Stimulated activated CD8-positive, alpha-beta memory T cell treated with anti-CD3 and anti-CD28 coated beads, Interleukin-4, amount 100 ng/mL, for 48 hours (primary cell): ENCODE data around the gene BORCS8.

ENCODE experiments used
- DNase-seq: peaks from one replicate; pipeline ENCODE4 v3.0.0-alpha.2; 2020

Gene BORCS8

DNA sequence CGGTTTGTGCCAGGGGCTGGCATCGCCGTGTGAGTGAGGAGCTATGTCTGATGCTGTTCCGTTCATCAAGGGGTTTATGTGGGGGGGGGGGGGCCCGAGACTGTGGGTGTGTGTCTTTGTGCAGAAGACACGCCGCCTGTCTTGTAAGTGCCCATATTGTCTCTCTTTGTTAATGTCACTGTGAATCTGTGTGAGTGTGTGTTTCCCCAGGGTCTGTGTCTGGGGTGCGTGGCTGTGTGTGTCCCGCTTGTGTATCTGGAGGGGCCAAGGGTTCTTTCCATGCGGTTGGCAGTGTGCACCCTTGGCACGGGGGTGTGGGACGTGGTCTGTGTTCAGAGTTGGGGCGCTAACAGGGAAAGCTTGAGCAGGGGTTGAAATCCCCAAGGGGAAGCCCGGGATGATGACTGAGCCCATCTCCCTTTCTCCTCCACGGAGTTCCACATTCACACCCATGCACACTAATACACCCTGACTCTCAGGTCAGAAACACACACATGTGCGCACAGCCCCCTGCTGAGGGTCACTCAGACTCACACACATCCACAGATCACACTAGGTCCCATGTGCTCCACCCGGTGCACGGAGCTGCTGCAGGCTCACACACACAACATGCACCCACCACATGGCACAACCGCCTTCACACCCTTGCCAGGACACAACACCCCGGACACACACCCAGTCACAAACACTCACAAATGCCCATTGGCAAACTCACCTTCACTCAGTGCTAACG is 21.6 kb upstream of the BORCS8 start:
- no peak for DNase-seq

DNA sequence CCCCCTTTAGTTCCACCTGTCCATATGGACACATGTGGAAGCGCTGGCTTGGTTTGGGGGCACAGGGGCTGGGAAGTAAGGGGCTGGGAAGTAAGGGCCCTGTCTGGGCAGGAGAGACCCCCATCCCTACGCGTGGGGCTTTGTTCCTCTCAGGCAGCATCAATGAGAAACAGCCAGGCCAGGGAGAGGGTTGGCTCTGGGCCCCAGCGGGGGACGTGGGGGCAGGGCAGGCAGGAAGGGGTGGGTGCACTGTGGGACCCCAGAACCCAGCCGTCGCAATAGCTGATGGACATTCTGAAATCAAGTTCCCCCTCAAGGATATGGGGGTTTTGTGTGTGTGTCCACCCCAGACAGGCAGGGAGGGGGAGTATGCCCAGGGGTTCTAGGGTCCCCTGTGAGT is 21.0 kb upstream of the BORCS8 start:
- DNase-seq, result no peak

DNA sequence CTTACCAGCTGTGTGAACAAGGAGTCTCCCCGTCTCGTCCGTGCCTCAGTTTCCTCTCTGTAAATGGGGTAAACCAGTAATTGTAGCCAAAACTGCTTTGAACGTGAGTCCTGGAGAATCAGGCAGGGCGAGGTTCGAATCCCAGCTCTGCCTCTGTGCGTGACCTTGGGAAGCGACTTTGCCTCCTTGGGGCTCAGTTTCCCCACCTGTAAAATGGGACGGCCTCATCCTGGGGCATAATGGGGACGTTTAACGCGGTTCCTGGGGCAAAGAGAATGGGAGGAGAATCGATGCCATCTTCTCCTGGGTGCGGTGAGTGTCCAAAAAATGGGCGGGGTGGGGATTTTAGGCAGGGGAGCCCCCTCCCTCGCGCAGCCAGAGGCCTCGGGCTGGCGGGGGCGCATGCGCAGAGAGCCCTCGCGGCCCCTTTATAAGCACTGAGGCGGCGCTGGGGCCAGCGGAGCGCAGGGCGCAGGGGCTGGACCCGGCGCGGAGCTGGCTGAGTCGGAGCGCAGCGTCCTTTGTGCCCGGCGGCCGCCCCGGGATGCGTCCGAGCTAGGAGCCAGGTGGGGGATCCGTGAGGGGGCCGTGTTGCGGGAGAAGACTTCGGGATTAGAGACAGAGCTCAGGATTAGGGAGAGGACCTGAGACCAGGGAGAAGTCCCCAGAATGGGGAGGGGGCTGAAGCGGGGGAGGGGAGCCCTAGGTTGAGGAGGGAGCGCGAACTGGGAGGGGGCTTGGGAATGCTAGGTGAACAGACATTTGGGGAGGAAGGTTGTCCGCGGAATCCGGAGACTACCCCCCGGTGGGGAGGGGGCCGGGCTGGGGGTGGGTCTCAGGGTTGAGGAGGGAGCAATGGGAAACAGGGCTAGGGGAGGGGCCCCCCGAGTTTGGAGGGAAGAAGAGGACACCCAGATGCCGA is 19.8 kb upstream of the BORCS8 start, which contains the start of gene NCAN:
TSS of gene NCAN (plus strand) at position 460 of the 922 bp plus-strand sequence. CDS start 4,996 bp downstream, outside the sequence.
- no peak for DNase-seq

DNA sequence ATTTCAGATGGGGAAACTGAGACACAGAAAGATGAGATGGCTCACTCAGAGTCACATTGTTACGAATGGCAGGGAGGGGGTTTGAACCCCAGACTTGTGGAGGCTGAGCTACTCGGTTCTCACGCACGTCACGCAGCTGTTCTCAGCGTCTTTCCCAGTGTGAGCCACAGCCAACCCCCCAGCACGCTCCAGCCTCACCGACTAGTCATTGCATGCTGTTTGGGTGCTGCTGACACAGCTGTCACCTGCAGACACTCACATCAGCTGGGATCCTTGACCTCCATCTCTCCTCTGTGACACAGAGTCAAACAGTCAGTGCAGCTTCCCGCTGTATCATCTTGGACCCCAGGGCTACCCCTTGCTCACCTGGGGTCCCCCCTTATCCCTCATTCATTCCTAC is 17.4 kb upstream of the BORCS8 start:
- DNase-seq, result no peak

DNA sequence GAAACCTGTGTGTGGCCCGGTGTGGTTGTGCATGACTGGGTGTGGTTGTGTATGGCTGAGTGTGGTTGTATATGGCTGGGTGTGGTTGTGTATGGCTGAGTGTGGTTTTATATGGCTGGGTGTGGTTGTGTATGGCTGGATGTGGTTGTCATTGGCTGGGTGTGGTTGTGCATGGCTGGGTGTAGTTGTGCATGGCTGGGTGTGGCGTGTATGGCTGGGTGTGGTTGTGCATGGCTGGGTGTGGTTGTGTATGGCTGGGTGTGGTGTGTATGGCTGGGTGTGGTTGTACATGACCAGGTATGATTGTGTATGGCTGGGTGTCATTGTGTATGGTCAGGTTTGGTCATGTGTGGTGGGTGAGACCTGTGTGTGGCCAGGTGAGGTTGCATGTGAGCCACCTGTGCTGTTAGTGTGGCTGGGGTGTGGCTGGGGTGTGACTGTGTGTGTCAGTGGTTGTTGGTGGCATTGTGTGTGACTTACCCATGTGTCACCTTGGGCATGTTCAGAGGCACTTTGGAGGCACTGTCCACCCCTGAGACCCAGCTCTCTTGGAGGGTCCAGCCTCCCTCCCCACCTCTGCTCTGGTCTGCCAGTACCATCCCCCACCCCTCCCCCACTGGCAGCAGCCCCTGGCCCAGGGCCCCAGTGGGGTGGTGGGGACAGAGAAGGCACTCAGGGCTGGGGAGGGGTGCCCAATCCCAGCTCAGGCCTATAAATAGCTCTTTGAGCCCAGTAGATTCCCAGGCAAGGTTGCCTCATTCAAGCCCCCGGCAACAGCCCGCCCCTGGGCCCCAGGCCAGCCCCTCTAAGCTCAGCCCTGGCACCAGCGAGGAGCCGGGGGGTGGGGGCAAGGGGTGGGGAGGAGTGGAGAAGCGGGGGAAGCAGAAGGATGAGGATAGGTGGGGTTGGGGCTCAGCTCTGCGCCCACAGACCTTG is 16.0 kb upstream of the BORCS8 start:
- no peak for DNase-seq

DNA sequence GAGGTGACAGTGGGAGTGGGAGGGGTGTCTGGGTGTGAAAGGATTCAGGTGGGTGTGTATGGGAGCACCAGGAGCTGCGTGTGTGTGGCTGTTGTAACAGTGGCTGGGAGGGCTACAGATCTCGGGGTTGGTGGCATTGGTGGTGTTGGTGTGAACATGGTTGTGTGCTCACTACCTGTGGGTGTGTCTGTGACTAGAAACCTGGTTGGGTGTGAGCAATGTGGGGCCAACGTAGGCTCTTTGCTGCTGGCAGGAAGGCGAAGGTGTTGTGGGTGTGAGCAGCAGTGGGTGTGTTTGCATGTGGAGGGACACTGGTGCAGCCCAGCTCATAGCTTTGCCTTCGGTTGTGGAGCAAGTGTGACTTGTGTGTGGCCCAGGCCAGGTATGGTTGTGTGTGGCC is 15.0 kb upstream of the BORCS8 start:
- no peak for DNase-seq

DNA sequence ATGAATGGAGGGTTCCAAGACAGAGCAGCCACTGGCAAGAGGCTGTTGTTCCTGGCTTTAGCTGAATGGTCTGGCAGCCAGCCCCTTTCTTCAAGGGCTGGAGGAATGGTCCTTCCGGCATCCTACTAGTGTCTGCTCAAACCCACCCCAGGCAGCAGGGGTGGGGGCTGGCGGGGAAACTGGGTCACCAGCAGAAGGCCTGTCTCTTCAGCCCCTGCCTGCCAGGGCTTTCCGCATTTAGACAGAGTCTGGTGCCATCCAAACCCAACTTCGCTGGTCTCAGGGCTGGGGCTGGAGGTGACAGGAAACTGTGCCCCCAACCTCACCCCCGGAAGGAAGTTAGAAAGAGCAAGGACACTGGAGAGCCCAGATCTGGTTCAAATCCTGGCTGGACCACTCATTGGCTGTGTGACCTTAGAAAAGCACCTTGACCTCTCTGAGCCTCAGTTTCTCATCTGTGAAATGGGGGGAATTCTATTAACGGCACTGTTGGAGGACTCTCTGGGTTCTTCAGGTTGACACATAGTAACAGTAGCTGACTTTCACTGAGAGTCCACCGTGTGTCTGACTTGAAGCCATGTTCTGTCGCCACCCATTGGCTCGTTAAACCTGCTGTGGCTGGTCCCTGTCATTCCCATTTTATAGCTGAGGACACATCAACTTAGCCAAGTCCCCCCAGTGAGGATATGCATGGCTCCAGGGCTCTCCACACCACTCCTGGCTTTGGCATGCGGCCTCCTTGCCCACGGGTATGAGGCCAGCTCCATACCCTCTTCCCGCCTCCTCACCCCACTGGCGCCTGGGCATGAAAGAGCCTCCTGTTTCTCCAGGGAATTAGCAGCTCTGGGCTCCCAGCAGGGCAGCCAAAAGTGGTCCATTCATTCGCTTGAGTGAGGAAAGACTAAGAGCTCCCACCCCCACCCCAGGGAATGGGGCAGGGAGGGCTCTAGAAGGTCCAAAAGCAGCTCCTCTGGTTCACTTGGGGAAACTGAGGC is 13.8 kb upstream of the BORCS8 start:
- no peak for DNase-seq

DNA sequence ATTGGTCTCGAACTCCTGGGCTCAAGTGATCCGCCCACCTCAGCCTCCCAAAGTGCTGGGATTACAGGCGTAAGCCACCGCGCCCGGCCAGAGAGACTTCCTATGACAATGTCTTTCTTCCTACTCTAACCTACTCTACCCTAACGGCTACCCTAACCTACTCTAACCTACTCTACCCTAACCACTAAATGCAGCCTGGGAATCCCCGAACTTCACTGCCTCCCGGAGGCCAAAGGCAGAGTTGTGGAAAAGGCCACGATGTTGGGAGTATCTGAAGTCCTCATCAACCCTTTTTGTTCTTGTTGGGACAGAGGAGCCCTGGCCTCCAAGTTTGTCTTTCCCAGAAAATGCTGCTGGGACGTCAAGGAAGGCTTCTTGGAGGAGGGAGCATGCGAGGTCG is 12.2 kb upstream of the BORCS8 start:
- no peak for DNase-seq

DNA sequence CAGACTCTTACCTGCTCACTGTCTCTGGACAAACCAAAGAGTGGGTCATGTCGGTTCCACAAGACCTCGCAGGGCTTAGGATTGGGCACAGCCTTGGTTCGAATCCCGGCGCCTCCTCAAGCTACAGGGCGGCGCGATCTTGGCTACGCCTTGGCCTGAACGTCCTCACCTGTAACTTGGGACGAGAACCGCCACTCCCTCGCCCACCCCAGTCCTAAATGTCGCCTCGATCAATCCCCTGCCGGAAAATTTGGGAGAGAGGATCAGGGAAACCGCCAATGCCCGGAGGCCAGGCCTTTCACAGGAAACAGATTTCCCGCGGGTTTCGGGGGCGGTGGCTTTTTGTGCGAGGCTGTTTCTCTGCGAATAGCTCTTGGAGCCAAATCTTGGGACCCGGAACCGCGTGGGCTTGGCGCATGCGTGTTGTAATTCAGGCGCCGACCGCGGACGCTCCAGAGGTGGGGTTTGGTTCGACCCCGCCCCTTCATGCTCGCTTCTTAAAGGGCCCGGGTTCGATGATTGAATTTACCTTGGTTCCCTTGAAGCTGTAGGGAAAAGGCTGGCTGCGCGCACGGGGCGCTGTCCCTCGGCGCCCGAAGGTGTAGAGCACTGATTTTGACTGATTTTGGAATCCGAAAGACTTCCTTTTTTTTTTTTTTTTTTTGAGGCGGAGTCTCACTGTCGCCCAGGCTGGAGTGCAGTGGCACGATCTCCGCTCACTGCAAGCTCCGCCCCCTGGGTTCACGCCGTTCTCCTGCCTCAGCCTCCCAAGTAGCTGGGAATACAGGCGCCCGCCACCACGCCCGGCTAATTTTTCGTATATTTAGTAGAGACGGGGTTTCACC is 11.3 kb upstream of the BORCS8 start, which contains the start of gene NR2C2AP:
TSS of gene NR2C2AP (minus strand) at position 403 of the 845 bp plus-strand sequence. CDS start at position 49, 354 bp downstream.
- DNase-seq, result peak; percentile 96

DNA sequence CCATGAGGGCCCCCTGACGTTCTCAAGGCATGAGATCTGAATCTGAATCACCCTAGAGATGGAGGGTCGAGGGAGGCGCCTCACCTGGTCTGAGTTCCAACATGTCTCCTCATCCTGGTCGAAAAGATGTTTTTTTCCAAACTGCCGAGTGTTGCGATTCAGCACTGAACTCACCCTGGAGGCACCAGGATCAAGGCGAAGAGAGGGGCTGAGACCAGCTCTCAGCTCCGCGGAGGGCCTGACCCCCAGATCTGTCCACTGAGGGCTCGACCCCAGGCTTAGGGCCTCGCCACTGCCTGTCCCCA is 10.7 kb upstream of the BORCS8 start:
- no peak for DNase-seq

DNA sequence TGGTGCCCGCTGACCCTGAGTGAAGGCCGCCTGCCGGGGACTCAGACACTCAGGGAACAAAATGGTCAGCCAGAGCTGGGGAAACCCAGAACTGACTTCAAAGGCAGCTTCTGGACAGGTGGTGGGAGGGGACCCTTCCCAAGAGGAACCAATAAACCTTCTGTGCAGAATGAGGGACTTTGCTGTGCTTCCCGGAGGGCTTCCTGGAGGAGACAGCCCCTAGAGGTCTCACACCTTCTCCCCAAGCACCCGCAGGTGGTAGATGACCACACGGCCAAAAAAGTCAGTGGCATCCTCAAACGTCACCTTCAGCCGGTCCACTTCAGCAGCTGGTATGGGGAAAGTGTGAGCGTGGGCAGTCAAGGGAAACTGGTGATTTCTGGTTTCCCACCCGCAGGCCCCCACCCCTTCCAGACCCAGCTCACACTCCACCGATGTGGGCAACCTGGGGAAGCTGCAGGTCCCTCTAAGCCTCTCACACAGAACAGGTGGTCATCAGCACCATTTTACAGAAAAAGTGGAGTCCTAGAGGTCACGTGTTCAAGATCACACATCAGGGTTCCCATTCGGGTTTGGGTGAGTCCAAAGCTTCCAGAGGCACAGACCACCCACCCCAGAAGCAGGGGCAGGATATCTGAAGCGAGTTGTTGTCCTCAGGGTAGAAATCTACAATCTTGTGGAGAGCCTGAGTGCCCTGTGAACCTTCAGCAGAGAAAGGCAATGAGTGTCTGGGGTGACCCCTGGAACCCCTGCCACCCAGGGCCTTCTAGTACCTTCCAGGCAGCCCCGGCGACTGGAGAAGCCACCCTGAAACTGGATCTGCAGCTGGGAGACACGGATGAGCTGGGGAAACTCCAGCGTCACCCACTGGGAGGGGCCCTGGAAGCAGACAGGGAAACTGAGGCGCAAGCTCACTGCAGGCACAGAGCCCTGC is 10.0 kb upstream of the BORCS8 start:
- no peak for DNase-seq

DNA sequence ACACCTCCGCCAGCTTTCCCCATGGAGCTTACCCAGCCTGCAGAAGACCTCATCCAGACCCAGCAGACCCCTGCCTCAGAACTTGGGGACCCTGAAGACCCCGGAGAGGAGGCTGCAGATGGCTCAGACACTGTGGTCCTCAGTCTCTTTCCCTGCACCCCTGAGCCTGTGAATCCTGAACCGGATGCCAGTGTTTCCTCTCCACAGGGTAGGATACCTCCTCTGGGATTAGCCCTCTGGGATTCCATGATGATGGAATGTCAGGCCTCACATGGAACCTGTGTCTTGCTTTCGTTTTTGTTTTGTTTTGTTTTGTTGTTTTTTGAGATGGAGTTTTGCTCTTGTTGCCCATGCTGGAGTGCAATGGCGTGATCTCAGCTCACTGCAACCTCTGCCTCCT is 2.0 kb upstream of the BORCS8 start:
- no peak for DNase-seq

DNA sequence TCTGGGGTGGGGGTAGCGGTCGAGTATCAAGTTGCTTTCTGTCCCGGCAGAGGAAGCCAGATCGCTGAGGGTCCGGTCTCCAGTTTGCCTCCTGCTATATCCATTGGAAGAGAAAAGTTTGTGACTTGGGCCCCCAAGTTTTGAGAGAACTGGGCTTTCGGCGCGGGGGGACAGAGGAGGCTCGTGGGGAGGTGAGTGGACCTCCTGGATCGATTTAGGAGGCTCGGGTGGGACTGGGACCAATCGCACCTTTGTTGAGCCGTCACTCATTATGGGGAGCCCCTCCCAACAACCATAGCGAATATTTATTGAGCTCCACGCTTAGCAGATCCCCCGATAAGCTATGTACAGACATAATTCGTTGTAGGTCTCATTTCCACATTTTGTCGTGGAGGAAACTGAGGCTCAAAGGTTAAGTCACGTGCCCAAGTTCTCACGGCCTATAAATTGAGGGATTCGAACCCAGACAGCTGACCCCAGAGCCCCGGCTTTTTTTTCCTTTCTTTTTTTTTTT is 1.0 kb upstream of the BORCS8 start:
- DNase-seq, result no peak

DNA sequence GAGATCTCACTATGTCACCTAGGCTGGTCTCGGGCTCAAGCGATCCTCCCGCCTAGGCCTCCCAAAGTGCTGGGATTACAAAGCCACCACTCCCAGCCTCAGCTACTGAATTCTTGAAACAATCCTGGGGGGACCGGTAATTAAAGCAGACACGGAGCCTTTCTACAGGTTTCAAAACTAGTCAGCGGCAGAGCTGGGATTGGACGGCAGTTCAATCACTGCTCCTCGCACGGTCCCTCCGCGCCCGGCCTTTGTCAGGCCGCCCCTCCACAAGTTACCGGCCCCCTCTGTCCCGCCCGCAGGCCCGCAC is 229 bp downstream of the BORCS8 start:
- no peak for DNase-seq

DNA sequence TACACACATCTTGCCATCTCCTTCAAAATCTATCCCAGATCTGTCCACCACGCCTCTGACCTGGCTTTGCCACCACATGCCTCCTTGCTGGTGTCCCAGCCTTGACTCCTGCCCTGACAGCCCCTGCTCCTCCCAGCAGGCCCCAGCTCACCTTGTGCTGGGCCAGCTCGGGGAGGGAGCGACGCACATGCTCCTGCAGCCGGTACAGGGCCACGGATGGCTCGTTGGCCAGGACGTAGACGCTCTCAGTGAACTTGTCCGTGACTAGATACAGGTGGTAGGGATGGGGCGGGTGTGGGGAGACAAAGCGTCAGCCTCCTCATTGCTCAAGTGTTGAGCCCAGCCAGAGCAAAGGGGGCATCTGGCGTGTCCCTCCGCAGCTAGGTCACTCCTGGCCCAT is 5.2 kb downstream of the BORCS8 start:
- DNase-seq, result no peak

DNA sequence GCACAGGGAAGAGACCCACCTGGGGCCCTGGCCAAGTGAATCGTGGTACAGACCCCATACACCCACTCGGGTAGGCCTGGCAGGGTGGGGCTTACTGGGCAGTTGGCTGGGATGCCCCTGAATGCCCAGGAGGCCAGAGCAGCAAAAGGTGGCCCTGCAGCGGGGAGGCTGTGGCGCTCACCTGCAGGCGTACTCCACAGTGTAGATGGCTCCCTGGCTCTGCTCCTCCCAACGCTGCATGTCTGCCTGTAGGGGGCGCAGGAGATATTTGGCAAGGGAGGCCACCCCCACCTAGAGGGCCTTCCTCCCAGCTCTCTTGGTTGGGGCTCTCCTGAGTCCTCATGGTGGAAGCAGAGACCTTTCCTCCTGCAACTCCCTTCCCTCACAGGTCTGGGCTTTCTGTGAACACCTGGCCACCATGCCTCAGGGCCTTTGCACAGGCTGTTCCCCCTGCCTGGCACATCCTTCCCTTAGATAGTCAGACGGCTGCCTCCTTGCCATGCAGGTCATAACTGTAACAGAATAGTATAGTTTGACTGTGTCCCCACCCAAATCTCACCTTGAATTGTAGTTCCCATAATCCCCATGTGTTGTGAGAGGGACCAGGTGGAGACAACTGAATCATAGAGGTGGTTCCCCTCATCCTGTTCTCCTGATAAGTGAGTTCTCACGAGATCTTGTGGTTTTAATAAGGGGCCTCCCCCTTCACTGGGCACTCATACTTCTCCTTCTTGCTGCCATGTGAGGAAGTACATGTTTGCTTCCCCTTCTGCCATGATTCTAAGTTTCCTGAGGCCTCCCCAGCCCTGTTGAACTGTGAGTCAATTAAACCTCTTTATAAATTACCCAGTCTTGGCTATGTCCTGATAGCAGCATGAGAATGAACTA is 5.9 kb downstream of the BORCS8 start:
- DNase-seq, result peak; percentile 76

DNA sequence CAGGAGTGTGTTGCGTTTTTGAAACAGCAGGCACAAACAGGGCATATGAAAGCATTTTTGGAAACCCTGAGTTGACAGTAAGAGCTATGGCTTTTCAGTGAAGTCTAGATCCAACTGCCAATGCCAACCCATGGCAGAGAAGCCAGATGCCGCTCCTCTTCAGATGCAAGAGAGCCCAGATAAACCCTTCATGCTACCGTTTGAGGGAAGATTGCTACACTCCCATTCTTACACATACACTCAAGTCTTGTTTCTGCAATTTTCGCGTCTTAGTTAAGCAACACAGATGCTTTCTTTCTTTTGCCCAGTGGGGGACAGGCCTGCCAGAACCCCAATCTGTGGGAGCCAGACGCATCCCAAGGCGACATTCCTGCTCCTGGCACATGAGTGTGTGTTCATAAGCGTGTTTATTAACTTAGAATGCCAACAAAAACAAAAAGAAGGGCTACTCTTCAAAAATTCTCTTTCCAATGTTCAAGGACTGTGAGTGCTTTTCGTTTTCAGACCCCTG is 10.4 kb downstream of the BORCS8 start:
- no peak for DNase-seq
